AML-193 (cell line): ENCODE results near the gene ENPP6.

Experiments
- DNase-seq, 2 experiments: peaks; one replicate each; lab custom pipeline; 2025; lab: John Stamatoyannopoulos, UW

The ENPP6 gene

GRCh38 chr4:184217634-184218033 lies at the start of gene ENPP6:
TSS of gene ENPP6 (minus strand) at chr4:184217873. CDS start at chr4:184217819, 54 bp downstream.
- no peak for DNase-seq

- DNase-seq, result no peak
Measured at GRCh38 chr4:184267206-184267608, 49.5 kb upstream of the ENPP6 start.

- DNase-seq, result peak; percentile 36 to 37
Measured at GRCh38 chr4:184265546-184266351, 48.1 kb upstream of the ENPP6 start.

GRCh38 chr4:184263910-184264732 lies 46.4 kb upstream of the ENPP6 start:
- DNase-seq, result peak; percentile 92 to 95

GRCh38 chr4:184263461-184263860 lies 45.8 kb upstream of the ENPP6 start:
- DNase-seq, result no peak

GRCh38 chr4:184262901-184263300 lies 45.2 kb upstream of the ENPP6 start:
- DNase-seq, result no peak

- DNase-seq, result peak; percentile 67 to 72
Measured at GRCh38 chr4:184261246-184261645, 43.6 kb upstream of the ENPP6 start.

GRCh38 chr4:184259866-184260265 lies 42.2 kb upstream of the ENPP6 start:
- DNase-seq, result no peak

- DNase-seq, result no peak
Measured at GRCh38 chr4:184259081-184259480, 41.4 kb upstream of the ENPP6 start.

- DNase-seq, result no peak
Measured at GRCh38 chr4:184255871-184256642, 38.4 kb upstream of the ENPP6 start.

GRCh38 chr4:184255361-184255760 lies 37.7 kb upstream of the ENPP6 start:
- DNase-seq, result no peak

GRCh38 chr4:184253072-184253420 lies 35.4 kb upstream of the ENPP6 start:
- DNase-seq, result no peak

GRCh38 chr4:184252136-184253071 lies 34.7 kb upstream of the ENPP6 start:
- no peak for DNase-seq

GRCh38 chr4:184251670-184251980 lies 34.0 kb upstream of the ENPP6 start:
- no peak for DNase-seq

GRCh38 chr4:184250795-184251669 lies 33.4 kb upstream of the ENPP6 start:
- DNase-seq, result peak; percentile 57 to 60

- DNase-seq, result peak; percentile 52 to 71
Measured at GRCh38 chr4:184248216-184248615, 30.5 kb upstream of the ENPP6 start.

- DNase-seq, result no peak
Measured at GRCh38 chr4:184247421-184247820, 29.7 kb upstream of the ENPP6 start.

GRCh38 chr4:184246426-184246825 lies 28.8 kb upstream of the ENPP6 start:
- no peak for DNase-seq

GRCh38 chr4:184238072-184238745 lies 20.5 kb upstream of the ENPP6 start:
- DNase-seq, result no peak

- no peak for DNase-seq
Measured at GRCh38 chr4:184237612-184238011, 19.9 kb upstream of the ENPP6 start.
